Peyer's patch (tissue), 4 donors: ENCODE results near the gene ANKRD18B.
"Not testable (repeated sequence)": the region's sequence is repeated elsewhere in the genome, so short reads cannot be mapped to it uniquely, and the experiment has no call there.

Experiments used
- POLR2A ChIP-seq, 2 donors: fragments of 450-650 bp; IDR thresholded peaks; one replicate each; pipeline ENCODE4 v1.5.1; 2017; ENCODE audit warnings: antibody characterized with exemption in 2 of 2, mild to moderate bottlenecking in 2 of 2, moderate library complexity in 2 of 2
- TF ChIP-seq, protein P1 (sequence below), 6 experiments: fragments of 450-650 bp in 4 of 6; fragments of 200-600 bp in 2 of 6; sonication (generic) in 1 of 6; IDR thresholded peaks; one replicate each; pipeline ENCODE4 v1.5.1; 2017 to 2019; ENCODE audit warnings: antibody characterized with exemption in 6 of 6, mild to moderate bottlenecking in 3 of 6, moderate library complexity in 1 of 6

DNA sequence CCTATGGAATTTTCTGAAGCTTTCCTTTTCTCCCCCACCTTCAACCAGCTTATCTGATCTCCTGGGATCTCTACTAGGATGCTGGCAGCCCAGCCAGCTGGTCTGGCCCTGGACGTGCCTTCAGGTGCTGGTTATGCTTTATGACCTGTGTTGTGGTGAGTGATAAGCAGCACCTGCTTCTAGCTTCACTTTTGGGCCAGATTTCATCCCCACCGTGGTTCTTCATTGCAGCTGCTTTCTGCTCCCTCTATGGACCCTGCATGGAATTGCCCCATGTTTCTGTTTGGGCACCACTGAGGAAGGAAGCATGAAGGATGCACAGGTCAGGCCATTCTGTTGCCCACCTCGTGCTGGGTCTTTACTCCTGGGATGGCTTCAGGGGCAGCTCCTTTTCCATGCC, 80.2 kb downstream of the ANKRD18B start:
- TF ChIP-seq, protein P1, sequence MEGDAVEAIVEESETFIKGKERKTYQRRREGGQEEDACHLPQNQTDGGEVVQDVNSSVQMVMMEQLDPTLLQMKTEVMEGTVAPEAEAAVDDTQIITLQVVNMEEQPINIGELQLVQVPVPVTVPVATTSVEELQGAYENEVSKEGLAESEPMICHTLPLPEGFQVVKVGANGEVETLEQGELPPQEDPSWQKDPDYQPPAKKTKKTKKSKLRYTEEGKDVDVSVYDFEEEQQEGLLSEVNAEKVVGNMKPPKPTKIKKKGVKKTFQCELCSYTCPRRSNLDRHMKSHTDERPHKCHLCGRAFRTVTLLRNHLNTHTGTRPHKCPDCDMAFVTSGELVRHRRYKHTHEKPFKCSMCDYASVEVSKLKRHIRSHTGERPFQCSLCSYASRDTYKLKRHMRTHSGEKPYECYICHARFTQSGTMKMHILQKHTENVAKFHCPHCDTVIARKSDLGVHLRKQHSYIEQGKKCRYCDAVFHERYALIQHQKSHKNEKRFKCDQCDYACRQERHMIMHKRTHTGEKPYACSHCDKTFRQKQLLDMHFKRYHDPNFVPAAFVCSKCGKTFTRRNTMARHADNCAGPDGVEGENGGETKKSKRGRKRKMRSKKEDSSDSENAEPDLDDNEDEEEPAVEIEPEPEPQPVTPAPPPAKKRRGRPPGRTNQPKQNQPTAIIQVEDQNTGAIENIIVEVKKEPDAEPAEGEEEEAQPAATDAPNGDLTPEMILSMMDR (IDR thresholded peaks at IDR 0.05), result not testable (repeated sequence)
- TF ChIP-seq POLR2A (IDR thresholded peaks at IDR 0.05), result not testable (repeated sequence)
